HFF-Myc (cell line): ENCODE measurements around the gene MYH6.

ENCODE experiments used
- DNase-seq: peaks from one replicate; pipeline ENCODE4 v3.0.0-alpha.2; 2011; ENCODE audit warnings: low read depth; ENCODE audit errors: extremely low read depth
- H3K4me3 ChIP-seq: replicated peaks from 2 replicates; pipeline ENCODE4 v1.5.1; 2011; ENCODE audit warnings: low read depth, mild to moderate bottlenecking, control low read depth, low read length
- CTCF ChIP-seq: IDR thresholded peaks from 2 replicates; pipeline ENCODE4 v1.5.1; 2012; ENCODE audit warnings: mild to moderate bottlenecking, low read depth, low read length, control low read depth; ENCODE audit errors: missing control alignments

Gene MYH6

GRCh38 chr14:23357261-23357660, 50.8 kb downstream of the MYH6 start:
- DNase-seq: no peak
- no peak for TF ChIP-seq CTCF
- no peak overlapping the region for H3K4me3 ChIP-seq

- H3K4me3 ChIP-seq: no peak overlapping the region
- DNase-seq: no peak
- TF ChIP-seq CTCF: no peak
Measured at GRCh38 chr14:23356662-23357061, 51.4 kb downstream of the MYH6 start.

- H3K4me3 ChIP-seq: no peak overlapping the region
- DNase-seq: no peak
- no peak for TF ChIP-seq CTCF
Measured at GRCh38 chr14:23355871-23356435, 52.1 kb downstream of the MYH6 start.

GRCh38 chr14:23354990-23355389, 53.1 kb downstream of the MYH6 start:
- no peak for DNase-seq
- no peak for TF ChIP-seq CTCF
- H3K4me3 ChIP-seq: no peak overlapping the region

DNA sequence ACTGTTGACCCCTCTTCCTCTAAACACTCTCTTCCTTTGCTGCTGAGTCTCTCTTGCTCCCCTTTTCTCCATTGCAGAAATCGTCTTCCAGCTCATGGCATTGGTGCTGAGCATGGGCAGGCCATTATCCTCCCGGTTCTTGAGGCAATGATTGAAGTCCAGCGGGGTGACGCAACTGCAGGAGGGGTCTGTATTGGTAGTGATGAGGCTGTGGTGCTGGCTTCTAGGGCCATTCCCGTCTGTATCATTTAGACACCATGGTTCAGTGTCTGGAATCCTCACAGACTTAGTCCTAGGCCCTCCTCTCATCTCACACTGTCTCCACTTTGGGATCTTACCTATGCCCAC, 54.7 kb downstream of the MYH6 start:
- H3K4me3 ChIP-seq: no peak overlapping the region
- no peak for DNase-seq
- TF ChIP-seq CTCF: no peak

DNA sequence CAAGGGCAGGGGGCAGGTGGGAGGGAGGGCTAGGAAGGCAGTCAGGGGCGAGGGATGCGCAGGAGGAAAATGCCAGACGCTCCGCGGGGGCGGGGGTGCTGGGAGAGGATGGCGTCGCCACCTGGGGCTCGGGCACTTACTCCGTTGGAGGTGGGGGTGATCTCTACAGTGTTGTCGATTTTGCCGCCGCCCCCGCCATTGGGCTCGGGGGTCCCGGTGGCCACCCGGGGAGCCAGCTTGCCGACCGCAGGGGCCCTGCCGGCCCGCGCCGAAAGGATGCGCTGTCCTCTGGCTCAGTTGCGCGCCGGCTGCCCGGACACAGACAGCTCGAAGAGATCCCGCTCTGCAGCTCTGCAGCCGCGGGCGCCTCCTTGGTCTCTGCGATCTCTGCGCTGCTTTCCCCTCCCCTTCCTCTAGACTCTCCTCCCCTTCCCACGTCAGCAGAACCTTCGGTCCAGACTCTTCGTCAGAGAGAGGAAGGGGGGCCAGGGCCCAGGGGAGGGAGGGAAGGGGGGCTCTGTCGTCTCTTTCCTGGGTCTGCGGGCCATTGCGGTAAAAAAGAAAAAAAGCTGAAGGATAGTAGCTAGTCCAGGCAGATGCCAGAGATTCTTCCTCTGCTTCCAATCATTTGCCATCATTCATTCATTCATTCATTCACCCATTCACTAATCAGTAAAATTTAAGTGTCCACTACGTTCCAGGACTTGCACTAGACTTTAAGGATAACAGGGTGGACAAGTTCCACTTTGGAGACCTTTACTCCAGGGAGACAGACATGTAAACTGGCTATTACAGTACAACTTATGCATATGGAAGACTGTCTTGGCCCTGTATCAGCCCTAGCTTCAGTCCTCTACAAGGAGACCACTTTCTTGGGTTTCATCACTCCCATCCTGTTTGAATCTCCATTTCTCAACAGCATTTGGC, 55.3 kb downstream of the MYH6 start, which contains the start of gene SLC22A17:
Gene SLC22A17, minus strand, starts transcription at position 382 of the 927 bp plus-strand sequence.
- DNase-seq: no peak
- H3K4me3 ChIP-seq: peak within 1 kb of the TSS; percentile 49
- no peak for TF ChIP-seq CTCF
